Stimulated activated CD8-positive, alpha-beta memory T cell treated with anti-CD3 and anti-CD28 coated beads, Interleukin-12 subunit alpha, Interleukin-12 subunit beta, amount 100 ng/mL, for 1 hour (primary cell): ENCODE measurements around the gene CCDC134.
A peak's percentile ranks its signal among the peaks of the same experiment; 100 is the strongest.

Experiments used
- DNase-seq: peaks from one replicate; pipeline ENCODE4 v3.0.0-alpha.2; 2020; ENCODE audit warnings: low read depth

The CCDC134 gene

GRCh38 chr22:41800348-41801146, at the start of gene CCDC134:
TSS of gene CCDC134 (plus strand) at chr22:41800679. CDS start at chr22:41808891, 8,212 bp downstream.
- DNase-seq: peak; percentile 81

- no peak for DNase-seq
These were observed 48.2 kb upstream of the CCDC134 start for GRCh38 chr22:41752011-41752970.

- DNase-seq: no peak
These were observed 46.5 kb upstream of the CCDC134 start for GRCh38 chr22:41753984-41754383.

- DNase-seq: no peak
These were observed 43.0 kb upstream of the CCDC134 start for GRCh38 chr22:41757502-41757901.

GRCh38 chr22:41758231-41758630, 42.2 kb upstream of the CCDC134 start:
- DNase-seq: no peak

- no peak for DNase-seq
These were observed 37.3 kb upstream of the CCDC134 start for GRCh38 chr22:41762980-41763779.

- DNase-seq: no peak
These were observed 34.0 kb upstream of the CCDC134 start for GRCh38 chr22:41766476-41766875.

- no peak for DNase-seq
These were observed 32.0 kb upstream of the CCDC134 start for GRCh38 chr22:41768430-41768829.

GRCh38 chr22:41770715-41771468, 29.6 kb upstream of the CCDC134 start:
- DNase-seq: no peak

- no peak for DNase-seq
These were observed 28.3 kb upstream of the CCDC134 start for GRCh38 chr22:41772198-41772597.

GRCh38 chr22:41772645-41773044, 27.8 kb upstream of the CCDC134 start:
- no peak for DNase-seq

- DNase-seq: no peak
These were observed 25.1 kb upstream of the CCDC134 start for GRCh38 chr22:41775338-41775737.

- DNase-seq: no peak
These were observed 24.5 kb upstream of the CCDC134 start for GRCh38 chr22:41775976-41776375.

GRCh38 chr22:41776381-41776780, 24.1 kb upstream of the CCDC134 start:
- DNase-seq: no peak

GRCh38 chr22:41777749-41778425, 22.6 kb upstream of the CCDC134 start:
- no peak for DNase-seq

- no peak for DNase-seq
These were observed 20.5 kb upstream of the CCDC134 start for GRCh38 chr22:41779929-41780505.

- DNase-seq: peak; percentile 79
These were observed 19.6 kb upstream of the CCDC134 start for GRCh38 chr22:41780746-41781505.

- DNase-seq: no peak
These were observed 19.0 kb upstream of the CCDC134 start for GRCh38 chr22:41781507-41781906.

- no peak for DNase-seq
These were observed 18.2 kb upstream of the CCDC134 start for GRCh38 chr22:41782316-41782715.

GRCh38 chr22:41782751-41783150, 17.7 kb upstream of the CCDC134 start:
- DNase-seq: no peak
